IMR-90 (cell line): ENCODE results near the gene GALNT6. TPM values are rescaled to one million over a fixed set of nuclear protein-coding genes. Genes with fewer than 3 reads are reported as not detected.

Source experiments
- ATAC-seq: fragments of 200-7000 bp; cut with Tn5 transposase; 2 replicates; pipeline ENCODE4 v1.9.1; 2020; ENCODE audit warnings: low read depth, mild to moderate bottlenecking, moderate library complexity
- BruUV-seq: library from RNA; stranded (reverse); fragments of 400-500 nt; replicated peaks from 2 replicates; lab custom pipeline; 2021; lab: Mats Ljungman, UMichigan
- CTCF ChIA-PET: fragments of 300-600 bp; formaldehyde crosslinking; extraction: SDS; loops from one replicate; lab custom pipeline; 2021; ENCODE audit warnings: antibody characterized with exemption; lab: Yijun Ruan, JAX
- POLR2A ChIA-PET: fragments of 300-600 bp; sonication (Branson Sonifier 250); formaldehyde crosslinking; loops from one replicate; lab custom pipeline; 2022; ENCODE audit warnings: antibody characterized with exemption; ENCODE audit not compliant: unreplicated experiment; lab: Charles Lee
- DNase-seq: peaks from one replicate; pipeline ENCODE4 v3.0.0; 2013
- H2AFZ ChIP-seq: replicated peaks from 2 replicates; pipeline ENCODE3; 2013; ENCODE audit warnings: low read length, mild to moderate bottlenecking; ENCODE audit not compliant: poor library complexity
- H2AK5ac ChIP-seq: 2 replicates; pipeline ENCODE4 v1.6.1; 2013; ENCODE audit warnings: low read depth, low read length, inconsistent platforms
- H2AK9ac ChIP-seq: replicated peaks from 2 replicates; pipeline ENCODE3; 2013; ENCODE audit warnings: mild to moderate bottlenecking, low read depth, low read length, moderate library complexity; ENCODE audit not compliant: poor library complexity
- H2BK120ac ChIP-seq: 2 replicates; pipeline ENCODE4 v1.6.1; 2013; ENCODE audit warnings: low read depth, low read length, inconsistent platforms
- H2BK15ac ChIP-seq: 3 replicates; pipeline ENCODE4 v1.6.1; 2013; ENCODE audit warnings: low read depth, low read length, inconsistent platforms
- H2BK20ac ChIP-seq: 2 replicates; pipeline ENCODE4 v1.6.1; 2013; ENCODE audit warnings: low read depth, mild to moderate bottlenecking, inconsistent platforms, low read length, moderate library complexity
- H2BK5ac ChIP-seq: 2 replicates; pipeline ENCODE4 v1.6.1; 2013; ENCODE audit warnings: mild to moderate bottlenecking, low read depth, low read length, inconsistent platforms; ENCODE audit not compliant: poor library complexity, severe bottlenecking
- H3K14ac ChIP-seq: replicated peaks from 2 replicates; pipeline ENCODE4 v1.6.1; 2013; ENCODE audit warnings: low read depth, low read length, inconsistent platforms
- H3K18ac ChIP-seq: 2 replicates; pipeline ENCODE4 v1.6.1; 2013; ENCODE audit warnings: low read depth, low read length, control low read depth
- H3K23ac ChIP-seq: 2 replicates; pipeline ENCODE4 v1.6.1; 2013; ENCODE audit warnings: low read depth, low read length, inconsistent platforms
- H3K27ac ChIP-seq: 2 replicates; pipeline ENCODE4 v1.5.1; 2013; ENCODE audit warnings: mild to moderate bottlenecking, control low read depth, low read length; ENCODE audit not compliant: insufficient read depth
- H3K27me3 ChIP-seq: 2 replicates; pipeline ENCODE4 v1.6.1; 2013; ENCODE audit warnings: low read length; ENCODE audit not compliant: control insufficient read depth, insufficient read depth
- H3K36me3 ChIP-seq: 2 replicates; pipeline ENCODE4 v1.6.1; 2013; ENCODE audit warnings: low read length, mixed read lengths; ENCODE audit not compliant: control insufficient read depth, insufficient read depth
- H3K4ac ChIP-seq: 2 replicates; pipeline ENCODE4 v1.6.1; 2013; ENCODE audit warnings: low read depth, low read length, inconsistent platforms
- H3K4me1 ChIP-seq: 2 replicates; pipeline ENCODE4 v1.6.1; 2013; ENCODE audit warnings: low read length, mixed read lengths; ENCODE audit not compliant: control insufficient read depth, insufficient read depth
- H3K4me2 ChIP-seq: 2 replicates; pipeline ENCODE4 v1.6.1; 2013; ENCODE audit warnings: low read depth, mild to moderate bottlenecking, control low read depth, low read length, moderate library complexity
- H3K4me3 ChIP-seq: 2 replicates; pipeline ENCODE4 v1.5.1; 2013; ENCODE audit warnings: low read depth, mild to moderate bottlenecking, control low read depth, low read length, moderate library complexity; ENCODE audit not compliant: insufficient read depth
- H3K56ac ChIP-seq: 2 replicates; pipeline ENCODE4 v1.6.1; 2013; ENCODE audit warnings: low read length, inconsistent platforms; ENCODE audit not compliant: insufficient read depth; ENCODE audit errors: extremely low read depth
- H3K79me1 ChIP-seq, 2 experiments: 2 replicates each; pipeline ENCODE4 v1.6.1; 2013; ENCODE audit warnings: low read length in 2 of 2, inconsistent platforms in 1 of 2, low read depth in 1 of 2
- H3K9ac ChIP-seq: 2 replicates; pipeline ENCODE4 v1.6.1; 2013; ENCODE audit warnings: low read depth, low read length, control low read depth
- H3K9me1 ChIP-seq: 2 replicates; pipeline ENCODE4 v1.6.1; 2013; ENCODE audit warnings: low read length, inconsistent platforms; ENCODE audit not compliant: insufficient read depth
- H3K9me3 ChIP-seq: 2 replicates; pipeline ENCODE4 v1.6.1; 2013; ENCODE audit warnings: low read length; ENCODE audit not compliant: control insufficient read depth, insufficient read depth
- H4K20me1 ChIP-seq: 2 replicates; pipeline ENCODE4 v1.6.1; 2013; ENCODE audit warnings: low read length, inconsistent platforms; ENCODE audit not compliant: insufficient read depth
- H4K5ac ChIP-seq: 2 replicates; pipeline ENCODE4 v1.6.1; 2013; ENCODE audit warnings: mild to moderate bottlenecking, low read depth, low read length, control low read depth
- H4K8ac ChIP-seq, 2 experiments: 2 replicates each; pipeline ENCODE4 v1.6.1; 2013; ENCODE audit warnings: low read depth in 2 of 2, low read length in 2 of 2, control low read depth in 1 of 2, inconsistent platforms in 1 of 2
- H4K91ac ChIP-seq: 2 replicates; pipeline ENCODE4 v1.6.1; 2013; ENCODE audit warnings: low read depth, low read length, inconsistent platforms; ENCODE audit not compliant: insufficient read depth
- CEBPB ChIP-seq: IDR thresholded peaks from 2 replicates; pipeline ENCODE4 v1.6.1; 2012; ENCODE audit warnings: low read depth, low read length, improper control_type of control experiment
- CHD1 ChIP-seq: IDR thresholded peaks from 2 replicates; pipeline ENCODE4 v1.6.1; 2012; ENCODE audit warnings: low read depth, low read length, improper control_type of control experiment
- CTCF ChIP-seq: conservative IDR thresholded peaks from 2 replicates; pipeline ENCODE4 v1.5.1; 2012; ENCODE audit warnings: mild to moderate bottlenecking, low read depth, low read length, improper control_type of control experiment
- ELK1 ChIP-seq: fragments of 150-350 bp; IDR thresholded peaks from 2 replicates; pipeline ENCODE4 v1.6.1; 2016; ENCODE audit warnings: low read depth, mild to moderate bottlenecking, low read length, moderate library complexity, borderline replicate concordance
- FOS ChIP-seq: fragments of 150-350 bp; IDR thresholded peaks from 2 replicates; pipeline ENCODE4 v1.6.1; 2016; ENCODE audit warnings: low read depth, low read length
- MAZ ChIP-seq: IDR thresholded peaks from 2 replicates; pipeline ENCODE4 v1.6.1; 2012; ENCODE audit warnings: low read depth, mild to moderate bottlenecking, low read length, improper control_type of control experiment, moderate library complexity, borderline replicate concordance
- MXI1 ChIP-seq: IDR thresholded peaks from 2 replicates; pipeline ENCODE4 v1.6.1; 2012; ENCODE audit warnings: low read depth, mild to moderate bottlenecking, low read length, moderate library complexity, borderline replicate concordance
- NFE2L2 ChIP-seq: fragments of 150-350 bp; IDR thresholded peaks from 2 replicates; pipeline ENCODE4 v1.6.1; 2016; ENCODE audit warnings: low read depth, mild to moderate bottlenecking, low read length
- POLR2A ChIP-seq: IDR thresholded peaks from 2 replicates; pipeline ENCODE4 v1.6.1; 2012; ENCODE audit warnings: mild to moderate bottlenecking, low read depth, low read length
- RAD21 ChIP-seq: IDR thresholded peaks from 2 replicates; pipeline ENCODE4 v1.6.1; 2012; ENCODE audit warnings: low read length, improper control_type of control experiment
- RCOR1 ChIP-seq: IDR thresholded peaks from 2 replicates; pipeline ENCODE4 v1.6.1; 2012; ENCODE audit warnings: mild to moderate bottlenecking, low read length, improper control_type of control experiment; ENCODE audit not compliant: insufficient replicate concordance
- RFX5 ChIP-seq: IDR thresholded peaks from 2 replicates; pipeline ENCODE4 v1.8.0; 2012; ENCODE audit warnings: low read depth, mild to moderate bottlenecking, low read length, moderate library complexity
- SMC3 ChIP-seq: fragments of 150-350 bp; IDR thresholded peaks from 2 replicates; pipeline ENCODE4 v1.6.1; 2016; ENCODE audit warnings: low read depth, mild to moderate bottlenecking, antibody characterized with exemption, low read length, moderate library complexity
- WGBS, 2 experiments: methylation state at CpG; one replicate each; pipeline versions ENCODE4 v1.1.5 to v1.1.7; 2013; ENCODE audit warnings: missing lambda C conversion rate in 2 of 2; ENCODE audit not compliant: insufficient read length in 1 of 2; ENCODE audit errors: extremely low coverage in 2 of 2; 5-methylcytosine and 5-hydroxymethylcytosine counted together
- dilution Hi-C: fragments of 300-500 bp; cut with HindIII; formaldehyde crosslinking; loops from one replicate; pipeline ENCODE4 v1.14.3; 2018; ENCODE audit warnings: low sequenced_read_pairs; ENCODE audit not compliant: unreplicated experiment
- in situ Hi-C: fragments of 300-500 bp; cut with MboI; formaldehyde crosslinking; loops from 3 replicates; pipeline ENCODE4 v1.14.3; 2019; ENCODE audit warnings: low sequenced_read_pairs, inconsistent platforms, mixed read lengths
- intact Hi-C: fragments of 100-400 bp; cut with micrococcal nuclease; formaldehyde crosslinking; loops from 2 replicates; pipeline ENCODE4 v1.10.0; 2022
- polyA plus RNA-seq, 3 experiments: library from polyadenylated mRNA; depleted of rRNA; stranded (reverse); fragments of >200 nt; gene quantifications; 2 replicates each; pipeline ENCODE4 v1.2.3, GENCODE V29; 2012; ENCODE audit warnings: low replicate concordance in 1 of 3
- total RNA-seq: library from RNA; depleted of rRNA; stranded (reverse); fragments of >200 nt; gene quantifications from 2 replicates; pipeline ENCODE4 v1.2.3, GENCODE V29; 2012
- TF ChIP-seq, protein P1 (sequence below): fragments of 150-350 bp; IDR thresholded peaks from 2 replicates; pipeline ENCODE4 v1.6.1; 2017; ENCODE audit warnings: mild to moderate bottlenecking, antibody characterized with exemption, low read length, low read depth

Gene GALNT6
- total and polyA plus RNA-seq, 2 of the 4 experiments (the other 2 are of a cell fraction) = 17.1 to 23.7 TPM

DNA sequence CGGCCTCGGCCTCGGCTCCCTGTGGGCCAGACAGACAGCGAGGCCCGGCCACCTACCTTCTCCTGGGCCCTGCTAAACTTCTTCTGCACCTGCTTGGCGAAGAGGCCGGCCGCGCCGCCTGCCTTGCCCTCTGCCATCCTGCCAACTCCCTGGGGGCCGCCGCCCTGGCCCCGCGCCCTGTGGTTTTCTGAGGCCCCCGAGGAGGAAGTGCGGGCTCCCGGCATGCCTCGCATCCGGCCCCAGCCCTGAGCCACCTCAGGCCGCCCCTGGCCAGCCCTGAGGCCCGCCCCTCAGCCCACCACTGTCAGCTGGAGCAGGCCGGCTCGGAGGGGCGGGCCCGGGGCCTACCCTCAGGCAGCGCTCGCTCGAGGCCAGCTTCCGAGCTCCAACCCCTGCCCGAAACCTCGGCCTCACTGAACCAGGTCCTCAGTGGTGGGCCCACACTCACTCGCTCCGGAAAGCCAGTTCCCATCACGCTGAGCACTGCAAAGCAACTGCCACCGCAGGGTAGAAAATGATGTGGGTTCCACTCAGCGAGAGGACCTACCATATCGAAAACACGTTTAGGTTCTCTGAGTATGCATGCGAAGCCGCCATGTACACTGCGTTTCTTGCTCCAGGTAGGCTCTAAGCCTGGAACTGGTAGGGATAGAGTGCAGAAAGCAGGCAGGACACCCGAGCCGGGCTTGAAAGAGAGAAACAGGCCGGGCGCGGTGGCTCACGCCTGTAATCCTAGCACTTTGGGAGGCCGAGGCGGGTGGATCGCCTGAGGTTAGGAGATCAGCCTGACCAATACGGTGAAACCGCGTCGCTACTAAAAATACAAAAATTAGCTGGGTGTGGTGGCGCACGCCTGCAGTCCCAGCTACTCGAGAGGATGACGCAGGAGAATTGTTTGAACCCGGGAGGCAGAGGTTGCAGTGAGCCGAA is 67.0 kb downstream of the GALNT6 start, which contains the start of gene BIN2:
Gene BIN2, minus strand, starts transcription at position 209 of the 930 bp plus-strand sequence. Its CDS starts 72 bp downstream, at position 137.
- ATAC-seq = no peak
- Histone ChIP-seq H3K27me3 (no peaks in the 10 kb centered on the region), H3K18ac (no peak within 1 kb of the TSS), H4K5ac (no peak within 1 kb of the TSS), H3K4me1 (peaks cover 9% of the 10 kb centered on the region), H3K4me3 (no peak within 1 kb of the TSS), H3K9ac (no peak within 1 kb of the TSS), H2AK9ac (no peak within 1 kb of the TSS), H3K4me2 (no peak within 1 kb of the TSS), H2AFZ (no peak within 1 kb of the TSS), H3K9me3 (no peaks in the 10 kb centered on the region), H2BK5ac (no peak within 1 kb of the TSS), H2AK5ac (peak within 1 kb of the TSS; percentile 24; the same call in 1 of the 2 replicates), H3K14ac (no peak within 1 kb of the TSS), H2BK120ac (no peak within 1 kb of the TSS), H3K79me1 (no peaks in the 10 kb centered on the region), H3K56ac (no peak within 1 kb of the TSS), H4K20me1 (no peaks in the 10 kb centered on the region), H3K23ac (no peak within 1 kb of the TSS), H2BK15ac (no peak within 1 kb of the TSS), H3K36me3 (no peaks in the 10 kb centered on the region), H4K91ac (no peak within 1 kb of the TSS), H4K8ac (no peak within 1 kb of the TSS), H3K9me1 (peaks cover 8% of the 10 kb centered on the region; the same call in 1 of the 2 replicates), H3K27ac (no peak within 1 kb of the TSS), H3K4ac (no peak within 1 kb of the TSS), H2BK20ac (no peak within 1 kb of the TSS)
- 95% methylated on average over 39 of the region's 60 CpGs; no CpG with 5 or more reads in 1 of the 2 experiments for WGBS, 2 experiments
- no TSS peak for BruUV-seq
- dilution Hi-C loops = no loop called here
- TF ChIP-seq RCOR1 = no peak
- TF ChIP-seq RFX5 = no peak
- TF ChIP-seq, protein P1, sequence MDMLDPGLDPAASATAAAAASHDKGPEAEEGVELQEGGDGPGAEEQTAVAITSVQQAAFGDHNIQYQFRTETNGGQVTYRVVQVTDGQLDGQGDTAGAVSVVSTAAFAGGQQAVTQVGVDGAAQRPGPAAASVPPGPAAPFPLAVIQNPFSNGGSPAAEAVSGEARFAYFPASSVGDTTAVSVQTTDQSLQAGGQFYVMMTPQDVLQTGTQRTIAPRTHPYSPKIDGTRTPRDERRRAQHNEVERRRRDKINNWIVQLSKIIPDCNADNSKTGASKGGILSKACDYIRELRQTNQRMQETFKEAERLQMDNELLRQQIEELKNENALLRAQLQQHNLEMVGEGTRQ = no peak
- TF ChIP-seq NFE2L2 = no peak
- no peak for TF ChIP-seq CHD1
- TF ChIP-seq MAZ = no peak
- TF ChIP-seq MXI1 = no peak
- TF ChIP-seq RAD21 = no peak
- TF ChIP-seq ELK1 = no peak
- no peak for TF ChIP-seq POLR2A
- no peak for TF ChIP-seq SMC3
- no peak for TF ChIP-seq FOS
- TF ChIP-seq CTCF = no peak
- no peak for TF ChIP-seq CEBPB
- ChIA-PET CTCF (no interaction called here), POLR2A (no interaction called here)
- in situ Hi-C loops = no loop called here
- no peak for DNase-seq
- intact Hi-C loops = no loop called here
